ENCODE measurements around the gene BBS12. TPM values are rescaled to one million over a fixed set of nuclear protein-coding genes. Genes with fewer than 3 reads are reported as not detected.

The BBS12 gene
- total RNA-seq, 4 donors from 2014 or later: 1.5 to 5.5 (median 4.0) TPM

GRCh38 chr4:122695226-122695625, 37.3 kb upstream of the BBS12 start:
- TF ChIP-seq, protein P1, sequence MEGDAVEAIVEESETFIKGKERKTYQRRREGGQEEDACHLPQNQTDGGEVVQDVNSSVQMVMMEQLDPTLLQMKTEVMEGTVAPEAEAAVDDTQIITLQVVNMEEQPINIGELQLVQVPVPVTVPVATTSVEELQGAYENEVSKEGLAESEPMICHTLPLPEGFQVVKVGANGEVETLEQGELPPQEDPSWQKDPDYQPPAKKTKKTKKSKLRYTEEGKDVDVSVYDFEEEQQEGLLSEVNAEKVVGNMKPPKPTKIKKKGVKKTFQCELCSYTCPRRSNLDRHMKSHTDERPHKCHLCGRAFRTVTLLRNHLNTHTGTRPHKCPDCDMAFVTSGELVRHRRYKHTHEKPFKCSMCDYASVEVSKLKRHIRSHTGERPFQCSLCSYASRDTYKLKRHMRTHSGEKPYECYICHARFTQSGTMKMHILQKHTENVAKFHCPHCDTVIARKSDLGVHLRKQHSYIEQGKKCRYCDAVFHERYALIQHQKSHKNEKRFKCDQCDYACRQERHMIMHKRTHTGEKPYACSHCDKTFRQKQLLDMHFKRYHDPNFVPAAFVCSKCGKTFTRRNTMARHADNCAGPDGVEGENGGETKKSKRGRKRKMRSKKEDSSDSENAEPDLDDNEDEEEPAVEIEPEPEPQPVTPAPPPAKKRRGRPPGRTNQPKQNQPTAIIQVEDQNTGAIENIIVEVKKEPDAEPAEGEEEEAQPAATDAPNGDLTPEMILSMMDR (IDR thresholded peaks at IDR 0.05; ENCODE audit: low read depth): no peak

DNA sequence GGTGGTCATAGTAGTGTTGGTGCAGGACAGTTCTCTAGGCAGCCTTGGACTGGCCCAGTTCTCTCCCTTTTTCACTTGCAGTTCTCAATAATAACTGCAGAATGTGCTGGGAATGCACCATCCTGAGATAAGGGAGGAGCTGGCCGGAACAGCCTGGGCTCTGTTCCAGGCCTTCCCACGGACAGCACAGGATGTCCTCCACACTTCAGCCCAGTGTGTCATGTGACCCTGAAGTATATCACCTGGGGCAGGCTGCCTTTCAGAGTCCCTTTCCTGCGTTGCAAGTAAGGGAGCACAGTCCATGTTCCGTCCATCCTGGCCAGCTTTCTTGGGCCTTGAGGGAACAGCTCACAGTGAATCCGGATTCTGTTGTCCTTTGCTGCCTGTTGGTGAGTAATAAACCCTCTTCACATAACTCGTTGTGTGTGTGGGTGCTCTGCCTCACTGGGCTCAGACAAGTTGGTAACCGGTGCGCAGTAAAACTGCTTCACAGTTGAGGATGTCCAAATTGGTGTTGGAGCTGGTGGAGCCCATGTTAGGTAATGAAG, 32.3 kb upstream of the BBS12 start:
- TF ChIP-seq, protein P1 (IDR thresholded peaks at IDR 0.05; ENCODE audit: low read depth): no peak

DNA sequence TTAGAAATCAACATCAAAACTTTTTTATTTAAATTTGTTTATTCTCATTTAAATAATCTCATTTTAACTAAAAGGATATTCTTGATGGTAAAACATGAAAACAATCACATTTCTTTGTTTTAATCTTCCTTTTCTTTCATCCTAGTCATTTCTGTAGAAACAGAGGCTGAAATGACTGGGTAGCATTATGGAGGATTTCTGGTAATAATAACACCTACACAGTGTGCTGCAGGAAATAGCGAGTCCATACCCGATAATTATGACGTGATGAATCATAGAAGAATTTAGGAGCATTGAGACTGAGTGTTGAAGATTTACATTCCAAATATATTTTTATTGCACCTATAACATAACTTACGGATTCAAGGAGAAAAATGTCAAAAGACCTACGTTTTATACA, 31.4 kb upstream of the BBS12 start:
- TF ChIP-seq, protein P1 (IDR thresholded peaks at IDR 0.05; ENCODE audit: low read depth): no peak

GRCh38 chr4:122701965-122702364, 30.5 kb upstream of the BBS12 start:
- TF ChIP-seq, protein P1 (IDR thresholded peaks at IDR 0.05; ENCODE audit: low read depth): no peak

- TF ChIP-seq, protein P1 (IDR thresholded peaks at IDR 0.05; ENCODE audit: low read depth): no peak
These were observed 29.6 kb upstream of the BBS12 start for GRCh38 chr4:122702939-122703338.

DNA sequence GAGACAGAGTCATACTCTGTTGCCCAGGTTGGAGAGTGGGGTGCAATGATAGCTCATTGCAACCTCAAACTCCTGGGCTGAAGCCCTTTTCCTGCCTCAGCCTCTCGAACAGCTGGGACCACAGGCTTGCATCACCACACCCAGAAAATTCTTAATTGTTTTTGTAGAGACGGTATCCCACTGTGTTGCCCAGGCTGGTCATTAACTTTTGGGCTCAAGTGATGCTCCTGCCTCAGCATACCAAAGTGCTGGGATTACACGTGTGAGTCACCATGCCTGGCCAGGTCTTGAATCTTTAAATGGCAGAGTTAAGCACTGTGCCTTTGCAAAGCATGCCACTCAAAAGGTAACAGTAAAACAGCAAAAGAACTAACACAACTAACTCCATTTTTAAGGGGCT, 28.6 kb upstream of the BBS12 start:
- TF ChIP-seq, protein P1 (IDR thresholded peaks at IDR 0.05; ENCODE audit: low read depth): no peak

DNA sequence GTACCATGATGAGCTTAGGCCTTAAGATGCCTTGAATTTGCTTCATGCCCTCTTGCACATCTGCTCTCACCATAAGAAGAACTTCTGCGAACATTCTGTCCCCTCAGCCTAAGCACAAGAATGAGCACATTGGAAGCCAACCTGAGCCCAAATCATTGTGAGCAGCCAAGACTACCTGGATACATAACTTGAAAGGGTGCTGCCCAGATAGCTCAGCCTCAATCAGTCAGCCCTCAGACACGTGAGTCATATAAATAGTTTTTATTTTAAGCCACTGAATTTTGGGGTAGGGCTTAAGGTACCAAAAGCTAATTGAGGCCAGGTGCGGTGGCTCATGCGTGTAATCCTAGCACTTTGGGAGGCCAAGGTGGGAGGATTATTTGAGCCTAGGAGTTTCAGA, 27.5 kb upstream of the BBS12 start:
- TF ChIP-seq, protein P1 (IDR thresholded peaks at IDR 0.05; ENCODE audit: low read depth): no peak

Data from subcutaneous adipose tissue (tissue), 4 donors.